HCT116 (cell line): ENCODE measurements around the gene TEX101. TPM values are rescaled to one million over a fixed set of nuclear protein-coding genes. Genes with fewer than 3 reads are reported as not detected.
"Not testable (repeated sequence)": the region's sequence is repeated elsewhere in the genome, so short reads cannot be mapped to it uniquely, and the experiment has no call there.

Experiments
- ATAC-seq: fragments of 200-7000 bp; cut with Tn5 transposase; 2 replicates; pipeline ENCODE4 v1.9.1; 2020; ENCODE audit warnings: mild to moderate bottlenecking, moderate library complexity
- BruUV-seq: library from RNA; stranded (reverse); fragments of 400-500 nt; replicated peaks from 2 replicates; lab custom pipeline; 2021; lab: Mats Ljungman, UMichigan
- CTCF ChIA-PET: fragments of 300-600 bp; sonication (Branson Sonifier 250); formaldehyde crosslinking; loops from one replicate; lab custom pipeline; 2021; ENCODE audit warnings: antibody characterized with exemption; lab: Charles Lee
- POLR2A ChIA-PET: fragments of 300-600, 350-600 bp; sonication (Branson Sonifier 250); formaldehyde crosslinking; loops from one replicate; lab custom pipeline; 2021; ENCODE audit warnings: antibody characterized with exemption; lab: Charles Lee
- RAD21 ChIA-PET, 2 experiments: fragments of 300-600 bp; sonication (Branson Sonifier 250); formaldehyde crosslinking; loops; one replicate each; lab custom pipeline; 2023; ENCODE audit warnings: low total read pairs in 2 of 2; ENCODE audit not compliant: uncharacterized antibody in 2 of 2, unreplicated experiment in 2 of 2, low non-redundant PET in 1 of 2; lab: Charles Lee
- DNase-seq: peaks from one replicate; pipeline ENCODE4 v3.0.0-alpha.2; 2010; ENCODE audit warnings: low read depth, low spot score
- H2AFZ ChIP-seq: fragments of 200-600 bp; shearing (Covaris generic), sonication (generic); 2 replicates; pipeline ENCODE4 v1.6.1; 2017; ENCODE audit warnings: low read depth, mixed run types, mixed read lengths, antibody characterized with exemption, low read length; ENCODE audit not compliant: poor library complexity, severe bottlenecking
- H3K27ac ChIP-seq: 2 replicates; pipeline ENCODE4 v1.5.1; 2012; ENCODE audit warnings: low read depth, low read length
- H3K27me3 ChIP-seq: fragments of 200-600 bp; sonication (generic); 2 replicates; pipeline ENCODE4 v1.6.1; 2016; ENCODE audit warnings: mixed run types, low read length, mixed read lengths; ENCODE audit not compliant: insufficient read depth
- H3K36me3 ChIP-seq, 2 experiments: fragments of 200-500 bp in 1 of 2; fragments of 200-600 bp in 1 of 2; sonication (Bioruptor generic) in 1 of 2; sonication (generic) in 1 of 2; 2 replicates each; pipeline versions ENCODE4 v1.5.1 to v1.6.1; 2014 to 2016; ENCODE audit warnings: low read length in 2 of 2, inconsistent platforms in 1 of 2, mixed read lengths in 1 of 2, mixed run types in 1 of 2; ENCODE audit not compliant: insufficient read depth in 2 of 2, control insufficient read depth in 1 of 2
- H3K4me1 ChIP-seq, 2 experiments: fragments of 200-600 bp in 1 of 2; sonication (generic) in 1 of 2; 2 replicates each; pipeline versions ENCODE4 v1.5.1 to v1.6.1; 2012 to 2017; ENCODE audit warnings: low read length in 2 of 2, inconsistent platforms in 1 of 2, mild to moderate bottlenecking in 1 of 2, mixed read lengths in 1 of 2, mixed run types in 1 of 2, moderate library complexity in 1 of 2; ENCODE audit not compliant: insufficient read depth in 2 of 2, control insufficient read depth in 1 of 2
- H3K4me2 ChIP-seq: fragments of 200-600 bp; sonication (generic); 2 replicates; pipeline ENCODE4 v1.6.1; 2017; ENCODE audit warnings: mixed run types, low read length, mixed read lengths
- H3K4me3 ChIP-seq, 2 experiments: fragments of 200-600 bp in 1 of 2; sonication (generic) in 1 of 2; replicated peaks in 1 of 2; 2 replicates each; pipeline ENCODE4 v1.5.1; 2011 to 2016; ENCODE audit warnings: low read length in 2 of 2, control low read depth in 1 of 2, low read depth in 1 of 2, mild to moderate bottlenecking in 1 of 2, mixed read lengths in 1 of 2, mixed run types in 1 of 2
- H3K79me2 ChIP-seq: fragments of 200-600 bp; sonication (generic); 2 replicates; pipeline ENCODE4 v1.6.1; 2017; ENCODE audit warnings: mild to moderate bottlenecking, mixed run types, low read length, moderate library complexity, mixed read lengths; ENCODE audit not compliant: insufficient read depth
- H3K9ac ChIP-seq: fragments of 200-600 bp; sonication (generic); 2 replicates; pipeline ENCODE4 v1.6.1; 2016; ENCODE audit warnings: low read length, mixed read lengths
- H3K9me2 ChIP-seq: fragments of 200-600 bp; sonication (generic), shearing (Covaris generic); 2 replicates; pipeline ENCODE4 v1.6.1; 2017; ENCODE audit warnings: mixed run types, mild to moderate bottlenecking, moderate library complexity; ENCODE audit not compliant: insufficient read depth
- H3K9me3 ChIP-seq, 2 experiments: fragments of 200-500 bp in 1 of 2; fragments of 200-600 bp in 1 of 2; sonication (Bioruptor generic) in 1 of 2; sonication (generic) in 1 of 2; 2 replicates each; pipeline ENCODE4 v1.6.1; 2014 to 2017; ENCODE audit warnings: low read length in 2 of 2, mixed read lengths in 2 of 2, inconsistent platforms in 1 of 2, low read depth in 1 of 2, mild to moderate bottlenecking in 1 of 2, mixed run types in 1 of 2, moderate library complexity in 1 of 2; ENCODE audit not compliant: control insufficient read depth in 1 of 2, insufficient read depth in 1 of 2
- H4K20me1 ChIP-seq: fragments of 200-600 bp; sonication (generic), shearing (Covaris generic); 2 replicates; pipeline ENCODE4 v1.6.1; 2017; ENCODE audit warnings: mixed run types, mild to moderate bottlenecking, moderate library complexity; ENCODE audit not compliant: insufficient read depth
- ATF3 ChIP-seq: IDR thresholded peaks from 2 replicates; pipeline ENCODE4 v1.6.1; 2012
- TCF7L2 ChIP-seq: IDR thresholded peaks from 2 replicates; pipeline ENCODE4 v1.7.0; 2011; ENCODE audit warnings: borderline replicate concordance, inconsistent platforms; ENCODE audit not compliant: insufficient read depth, insufficient read length; ENCODE audit errors: extremely low read depth
- ZNF274 ChIP-seq: fragments of 200-500 bp; sonication (Bioruptor generic); IDR thresholded peaks from 2 replicates; pipeline ENCODE4 v1.6.1; 2014; ENCODE audit warnings: mild to moderate bottlenecking, low read depth, low read length, inconsistent platforms
- intact Hi-C: fragments of 100-400 bp; cut with micrococcal nuclease; formaldehyde crosslinking; loops from 2 replicates; pipeline ENCODE4 v1.10.0; 2022
- total RNA-seq: library from RNA; stranded (reverse); gene quantifications from one replicate; pipeline ENCODE4 v1.2.1, GENCODE V29; 2021; ENCODE audit not compliant: unreplicated experiment

The TEX101 gene
- total RNA-seq, 1 experiment from 2014 or later, result not detected

GRCh38 chr19:43367822-43368221 lies 46.9 kb upstream of the TEX101 start:
- TF ChIP-seq ATF3 (no peak), ZNF274 (no peak), TCF7L2 (no peak)
- no peak overlapping the region for H2AFZ ChIP-seq
- no peak overlapping the region for H3K4me2 ChIP-seq
- no peaks in the 10 kb centered on the region for H4K20me1 ChIP-seq
- POLR2A ChIA-PET, result no interaction called here
- ATAC-seq (no peak), DNase-seq (no peak)
- H3K79me2 ChIP-seq, result no peaks in the 10 kb centered on the region
- H3K9me3 ChIP-seq, result no peaks in the 10 kb centered on the region
- H3K27me3 ChIP-seq, result peaks cover 22% of the 10 kb centered on the region
- intact Hi-C loops, result no loop called here
- RAD21 ChIA-PET, result no interaction called here
- H3K9me2 ChIP-seq, result no peaks in the 10 kb centered on the region
- H3K4me1 ChIP-seq, result no peaks in the 10 kb centered on the region
- no peak overlapping the region for H3K9ac ChIP-seq
- H3K27ac ChIP-seq, result no peak overlapping the region
- H3K36me3 ChIP-seq, result no peaks in the 10 kb centered on the region
- BruUV-seq, result no TSS peak
- CTCF ChIA-PET, result no interaction called here
- H3K4me3 ChIP-seq, result no peak overlapping the region

- H3K27me3 ChIP-seq, result peaks cover 22% of the 10 kb centered on the region
- H3K4me1 ChIP-seq, POLR2A ChIA-PET, H3K9me3 ChIP-seq, H3K9me2 ChIP-seq, H3K79me2 ChIP-seq, CTCF ChIA-PET, DNase-seq, BruUV-seq, H3K36me3 ChIP-seq, H4K20me1 ChIP-seq, H2AFZ ChIP-seq, H3K9ac ChIP-seq, H3K27ac ChIP-seq, H3K4me2 ChIP-seq, intact Hi-C loops, RAD21 ChIA-PET, H3K4me3 ChIP-seq: not testable (repeated sequence)
- peak; percentile 38; the same call in 1 of the 2 replicates for ATAC-seq
Measured at GRCh38 chr19:43368897-43369296, 45.8 kb upstream of the TEX101 start.
